ENCODE results near the gene DUSP9. TPM values are rescaled to one million over a fixed set of nuclear protein-coding genes. Genes with fewer than 3 reads are reported as not detected.

DUSP9 gene
- polyA plus RNA-seq, 1 experiment: not detected

DNA sequence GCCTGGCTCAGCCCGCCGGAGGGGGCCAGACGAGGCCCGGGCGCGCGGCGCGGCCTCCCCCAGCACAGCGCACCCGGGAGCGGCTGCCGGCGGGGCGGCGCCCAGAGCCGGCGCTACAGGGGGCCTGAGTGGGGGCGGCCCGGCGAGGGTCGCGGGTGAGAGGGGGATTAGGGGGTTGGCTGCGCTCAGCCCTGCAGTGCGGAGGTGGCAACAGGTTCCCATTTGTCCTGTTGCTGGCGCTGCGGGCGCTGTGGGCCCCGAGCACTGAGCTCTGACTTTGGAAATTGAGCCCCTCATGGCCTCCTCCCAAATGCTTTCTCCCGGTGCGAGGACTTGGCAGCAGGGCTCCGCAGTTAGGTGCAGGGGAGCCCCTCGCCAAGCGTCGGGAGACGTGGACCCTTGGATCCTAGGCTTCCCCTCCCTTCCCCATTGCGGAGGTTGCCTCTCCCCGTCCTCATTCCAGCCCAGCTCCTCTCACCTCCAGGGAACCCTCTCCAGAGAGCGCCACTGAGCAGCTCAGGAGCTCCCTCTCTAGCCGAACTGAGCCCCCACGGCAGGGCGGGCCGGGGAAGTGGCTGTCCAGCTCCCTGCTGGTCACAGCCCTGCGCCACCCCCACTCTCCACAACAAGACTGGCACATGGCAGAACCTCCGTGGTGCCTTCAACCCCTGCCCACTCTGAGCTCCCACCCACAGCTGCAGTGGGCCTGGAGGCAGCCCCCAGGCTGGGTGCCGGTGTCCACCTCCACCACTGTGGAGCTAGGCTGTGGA lies 2.5 kb upstream of the DUSP9 start:
- Histone ChIP-seq H3K27ac (ENCODE audit: low read depth, low read length) (no peak overlapping the region), H3K9me3 (ENCODE audit: control insufficient read depth, insufficient read depth, low read length) (no peaks in the 10 kb centered on the region), H3K4me3 (ENCODE audit: low read depth, low read length) (no peak overlapping the region), H3K27me3 (ENCODE audit: control insufficient read depth, insufficient read depth, low read length) (peaks cover 53% of the 10 kb centered on the region)
- CTCF ChIA-PET: interaction anchor here (1.0 to 1.7 kb wide), 5 partner anchors 12 to 106 kb away, joined by 3 to 5 read pairs (median 3); no protein-coding TSS in a partner anchor
- no peak for TF ChIP-seq CTCF (IDR thresholded peaks at IDR 0.05; ENCODE audit: low read depth, low read length)
- no peak for DNase-seq (ENCODE audit: low read depth, low spot score)
- POLR2A ChIA-PET: no interaction called here

DNA sequence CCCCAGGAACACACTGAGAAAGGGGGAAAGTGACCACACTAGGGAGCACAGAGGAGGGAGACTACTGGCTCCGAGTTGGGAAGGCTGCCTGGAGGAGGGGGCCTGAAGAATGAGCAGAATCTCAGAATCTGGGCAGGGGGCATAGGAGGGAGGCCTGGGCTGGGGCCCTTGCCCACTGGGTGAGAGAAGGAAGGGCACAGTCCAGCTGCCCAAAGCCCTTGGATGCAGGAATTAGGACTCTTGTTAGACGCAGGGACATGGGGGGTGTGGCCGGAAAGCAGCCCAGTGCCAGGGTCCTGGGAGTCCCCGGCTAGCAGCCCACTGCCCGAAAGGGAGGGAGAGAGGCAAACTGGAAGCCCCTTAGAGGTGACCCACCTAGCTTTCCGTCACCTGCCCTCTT lies 1.9 kb upstream of the DUSP9 start:
- H3K27me3 ChIP-seq (ENCODE audit: control insufficient read depth, insufficient read depth, low read length): peaks cover 52% of the 10 kb centered on the region
- ChIA-PET CTCF (interaction anchor here (1.0 to 1.7 kb wide), 5 partner anchors 11 to 106 kb away, joined by 3 to 5 read pairs (median 3); no protein-coding TSS in a partner anchor), POLR2A (no interaction called here)
- no peak for DNase-seq (ENCODE audit: low read depth, low spot score)
- no peak overlapping the region for H3K27ac ChIP-seq (ENCODE audit: low read depth, low read length)
- no peaks in the 10 kb centered on the region for H3K9me3 ChIP-seq (ENCODE audit: control insufficient read depth, insufficient read depth, low read length)
- H3K4me3 ChIP-seq (ENCODE audit: low read depth, low read length): no peak overlapping the region
- TF ChIP-seq CTCF (IDR thresholded peaks at IDR 0.05; ENCODE audit: low read depth, low read length): no peak

DNA sequence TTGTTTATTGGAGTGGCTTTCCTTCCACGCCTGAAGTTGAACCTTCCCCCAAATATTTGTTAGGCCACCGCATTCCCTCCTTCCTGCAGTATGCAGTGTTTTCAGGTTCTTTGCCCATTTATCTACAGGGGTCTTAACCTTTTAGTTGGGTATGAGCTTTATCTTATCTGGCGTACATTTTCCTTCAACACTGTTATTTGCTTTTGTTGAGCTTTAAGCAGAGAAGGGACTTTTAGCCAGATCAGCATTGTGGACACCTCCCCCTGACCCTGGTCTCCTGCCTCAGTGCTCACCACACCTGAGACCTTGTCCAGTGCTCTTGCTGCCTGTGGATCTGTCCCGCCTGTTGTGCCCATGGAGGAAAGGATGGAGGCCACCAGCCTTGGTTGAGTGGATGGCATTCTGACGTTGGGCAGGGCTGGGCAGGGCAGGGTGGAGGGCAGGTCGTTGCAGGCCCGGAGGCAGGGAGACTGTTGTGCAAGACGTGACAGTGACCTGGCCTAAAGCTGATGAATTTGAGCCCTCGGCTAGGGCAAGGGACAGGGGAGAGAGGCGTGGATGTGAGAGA lies 998 bp upstream of the DUSP9 start:
- H3K27me3 ChIP-seq (ENCODE audit: control insufficient read depth, insufficient read depth, low read length): peaks cover 50% of the 10 kb centered on the region
- TF ChIP-seq CTCF (IDR thresholded peaks at IDR 0.05; ENCODE audit: low read depth, low read length): no peak
- ChIA-PET POLR2A (interaction anchor here (0.6 to 0.7 kb wide), 2 partner anchors 27 to 89 kb away, joined by 3 read pairs; no protein-coding TSS in a partner anchor), CTCF (interaction anchor here (0.7 to 1.7 kb wide), 4 partner anchors 14 to 107 kb away, joined by 3 to 5 read pairs (median 3); no protein-coding TSS in a partner anchor)
- no peak overlapping the region for H3K4me3 ChIP-seq (ENCODE audit: low read depth, low read length)
- no peak overlapping the region for H3K27ac ChIP-seq (ENCODE audit: low read depth, low read length)
- no peaks in the 10 kb centered on the region for H3K9me3 ChIP-seq (ENCODE audit: control insufficient read depth, insufficient read depth, low read length)
- no peak for DNase-seq (ENCODE audit: low read depth, low spot score)

DNA sequence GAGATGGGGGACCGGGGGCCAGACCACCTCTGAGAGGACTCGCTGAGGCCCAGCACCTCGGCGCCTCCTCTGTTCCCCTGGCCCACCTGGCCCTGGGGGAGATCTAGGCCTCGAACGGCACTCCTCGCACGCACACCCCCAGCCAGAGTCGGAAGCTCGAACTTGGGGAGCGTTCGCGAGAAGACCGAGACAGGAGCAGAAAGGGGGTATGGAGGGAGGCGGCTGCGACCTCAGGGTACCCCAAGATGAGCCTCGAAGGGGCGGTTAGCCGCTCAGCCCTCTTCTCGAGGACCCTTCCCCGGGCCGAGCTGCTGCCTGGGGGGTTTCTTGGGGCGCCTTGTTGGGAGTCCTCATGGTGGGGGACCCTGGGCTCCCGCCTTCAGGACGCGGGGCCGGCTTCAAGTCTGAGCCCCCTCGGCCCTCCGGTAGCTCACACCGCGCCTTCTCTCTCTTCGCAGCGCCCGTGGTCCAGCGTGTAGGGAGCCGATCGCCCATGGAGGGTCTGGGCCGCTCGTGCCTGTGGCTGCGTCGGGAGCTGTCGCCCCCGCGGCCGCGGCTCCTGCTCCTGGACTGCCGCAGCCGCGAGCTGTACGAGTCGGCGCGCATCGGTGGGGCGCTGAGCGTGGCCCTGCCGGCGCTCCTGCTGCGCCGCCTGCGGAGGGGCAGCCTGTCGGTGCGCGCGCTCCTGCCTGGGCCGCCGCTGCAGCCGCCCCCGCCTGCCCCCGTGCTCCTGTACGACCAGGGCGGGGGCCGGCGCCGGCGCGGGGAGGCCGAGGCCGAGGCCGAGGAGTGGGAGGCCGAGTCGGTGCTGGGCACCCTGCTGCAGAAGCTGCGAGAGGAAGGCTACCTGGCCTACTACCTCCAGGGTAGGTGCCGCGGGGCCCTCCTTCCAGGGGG lies 706 bp downstream of the DUSP9 start:
- POLR2A ChIA-PET: no interaction called here

More for the DNA sequence above, 706 bp downstream of the DUSP9 start:
- Histone ChIP-seq H3K4me3 (ENCODE audit: low read depth, low read length) (no peak overlapping the region), H3K27me3 (ENCODE audit: control insufficient read depth, insufficient read depth, low read length) (peaks cover 40% of the 10 kb centered on the region), H3K9me3 (ENCODE audit: control insufficient read depth, insufficient read depth, low read length) (no peaks in the 10 kb centered on the region), H3K27ac (ENCODE audit: low read depth, low read length) (no peak overlapping the region)
- no peak for DNase-seq (ENCODE audit: low read depth, low spot score)
- no peak for TF ChIP-seq CTCF (IDR thresholded peaks at IDR 0.05; ENCODE audit: low read depth, low read length)
- CTCF ChIA-PET: interaction anchor here (0.9 kb wide), 1 partner anchor 108 kb away, joined by 4 read pairs; no protein-coding TSS in a partner anchor
